SK-N-MC (cell line): ENCODE results near the gene ANKRD11.

ENCODE experiments used
- EZH2 ChIP-seq: fragments of 200-600 bp; sonication (generic); IDR thresholded peaks from one replicate; pipeline ENCODE4 v1.6.1; 2017; ENCODE audit warnings: antibody characterized with exemption
- POLR2AphosphoS5 ChIP-seq: IDR thresholded peaks from 2 replicates; pipeline ENCODE4 v1.6.1; 2012; ENCODE audit warnings: mild to moderate bottlenecking, low read depth, low read length, borderline replicate concordance

GRCh38 chr16:89374393-89374960 is 115.9 kb downstream of the ANKRD11 start:
- no peak for TF ChIP-seq POLR2AphosphoS5
- no peak for TF ChIP-seq EZH2
